Activated gamma-delta T cell treated with Interleukin-2 at 50 U/mL for 16 hours (primary cell): ENCODE measurements around the gene PIN1.
A peak's percentile ranks its signal among the peaks of the same experiment; 100 is the strongest.

Source experiments
- DNase-seq: peaks from one replicate; pipeline ENCODE4 v3.0.0-alpha.2; 2020

Gene PIN1

GRCh38 chr19:9857076-9857721, 22.1 kb downstream of the PIN1 start:
- DNase-seq = no peak

- DNase-seq = no peak
Measured at GRCh38 chr19:9857920-9858746, 23.0 kb downstream of the PIN1 start.

- no peak for DNase-seq
Measured at GRCh38 chr19:9858766-9859165, 23.6 kb downstream of the PIN1 start.

- no peak for DNase-seq
Measured at GRCh38 chr19:9860407-9860806, 25.3 kb downstream of the PIN1 start.

GRCh38 chr19:9861503-9861902, 26.4 kb downstream of the PIN1 start:
- no peak for DNase-seq

GRCh38 chr19:9862938-9863337, 27.8 kb downstream of the PIN1 start:
- DNase-seq = no peak

GRCh38 chr19:9863759-9864158, 28.6 kb downstream of the PIN1 start:
- no peak for DNase-seq

- DNase-seq = peak; percentile 49
Measured at GRCh38 chr19:9865732-9866501, 30.8 kb downstream of the PIN1 start.

- DNase-seq = no peak
Measured at GRCh38 chr19:9868983-9869617, 34.0 kb downstream of the PIN1 start.

- DNase-seq = no peak
Measured at GRCh38 chr19:9871626-9872338, 36.7 kb downstream of the PIN1 start.

- no peak for DNase-seq
Measured at GRCh38 chr19:9872618-9873242, 37.6 kb downstream of the PIN1 start.

- DNase-seq = no peak
Measured at GRCh38 chr19:9875031-9875627, 40.0 kb downstream of the PIN1 start.

- no peak for DNase-seq
Measured at GRCh38 chr19:9875796-9876195, 40.7 kb downstream of the PIN1 start.

- no peak for DNase-seq
Measured at GRCh38 chr19:9877780-9878510, 42.8 kb downstream of the PIN1 start.

GRCh38 chr19:9878511-9879196, 43.5 kb downstream of the PIN1 start:
- DNase-seq = no peak

GRCh38 chr19:9881720-9882119, 46.6 kb downstream of the PIN1 start:
- DNase-seq = no peak

GRCh38 chr19:9883231-9883758, 48.2 kb downstream of the PIN1 start:
- no peak for DNase-seq

GRCh38 chr19:9883764-9884163, 48.6 kb downstream of the PIN1 start:
- DNase-seq = no peak

- DNase-seq = no peak
Measured at GRCh38 chr19:9885077-9885552, 50.0 kb downstream of the PIN1 start.
